Stimulated activated CD4-positive, alpha-beta T cell treated with anti-CD3 and anti-CD28 coated beads, TNF-alpha, amount 100 ng/mL, for 1 hour (primary cell): ENCODE results near the gene HAL.

ENCODE experiments used
- DNase-seq, 3 donors: peaks; one replicate each; pipeline ENCODE4 v3.0.0-alpha.2; 2020; ENCODE audit warnings: low read depth in 3 of 3, low spot score in 1 of 3

HAL gene

GRCh38 chr12:96014943-96015599, 18.9 kb upstream of the HAL start:
- no peak for DNase-seq

DNA sequence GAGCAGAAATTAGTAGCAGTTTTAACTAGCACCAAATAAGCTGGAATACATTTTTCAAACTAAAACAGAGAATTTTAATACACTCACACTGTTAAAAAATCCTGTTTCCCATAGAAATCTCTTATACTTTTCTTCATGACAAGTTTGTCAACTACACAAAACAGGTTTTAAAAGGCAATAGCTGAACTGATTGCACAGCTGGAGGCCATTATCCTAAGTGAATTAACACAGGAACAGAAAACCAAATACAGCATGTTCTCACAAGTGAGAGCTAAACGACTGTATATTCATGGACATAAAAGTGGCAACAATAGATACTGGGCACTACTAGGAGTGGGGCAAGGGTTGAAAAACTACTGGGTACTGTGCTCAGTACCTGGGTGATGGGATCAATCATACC, 11.6 kb upstream of the HAL start:
- no peak for DNase-seq

DNA sequence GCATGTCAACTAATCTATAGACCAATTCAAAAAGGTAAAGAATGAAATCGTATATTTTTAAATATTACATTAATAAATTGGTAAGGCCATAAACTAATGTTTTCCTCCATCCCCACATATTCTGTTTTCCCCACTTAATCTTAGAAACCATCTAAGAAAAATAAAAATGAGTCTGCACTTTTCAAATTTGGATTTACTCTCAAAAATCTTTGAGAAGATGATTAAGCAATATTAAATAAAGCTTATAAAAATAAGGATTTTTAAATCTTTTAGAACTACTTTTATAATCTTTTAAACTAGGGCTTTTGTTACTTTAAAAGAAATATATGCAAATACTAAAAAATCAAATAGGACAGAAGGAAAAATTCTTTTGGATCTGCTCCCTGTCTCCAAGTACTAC, 10.6 kb upstream of the HAL start:
- DNase-seq: no peak

DNA sequence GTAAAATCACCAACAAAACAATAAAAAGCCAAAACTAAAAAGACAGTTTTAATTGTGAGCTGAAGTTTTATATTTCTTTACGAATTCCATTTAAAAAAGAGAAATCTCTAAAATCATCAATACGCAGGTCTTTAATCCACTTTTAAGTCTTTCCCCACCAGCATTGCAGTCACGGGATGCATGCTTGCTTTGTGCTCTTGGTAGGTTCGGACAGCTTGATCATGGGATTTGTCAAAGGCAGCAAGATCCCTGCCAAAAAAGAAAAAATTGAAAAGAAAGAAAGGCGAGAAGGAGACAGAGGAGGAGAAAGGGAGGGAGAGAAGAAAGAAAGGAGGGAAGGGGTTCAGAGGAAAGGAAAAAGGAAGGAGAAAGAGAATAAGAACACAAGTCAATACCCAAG, 4.7 kb upstream of the HAL start:
- DNase-seq: no peak

GRCh38 chr12:95999484-95999883, 3.3 kb upstream of the HAL start:
- DNase-seq: no peak

GRCh38 chr12:95998611-95999286, 2.6 kb upstream of the HAL start:
- DNase-seq: peak; percentile 3 to 4 (median 4)

- no peak for DNase-seq
Observed at GRCh38 chr12:95997911-95998510, 1.9 kb upstream of the HAL start.

- no peak for DNase-seq
Observed at GRCh38 chr12:95997276-95997675, 1.1 kb upstream of the HAL start.

GRCh38 chr12:95995238-95996031, 709 bp downstream of the HAL start:
- DNase-seq: no peak

DNA sequence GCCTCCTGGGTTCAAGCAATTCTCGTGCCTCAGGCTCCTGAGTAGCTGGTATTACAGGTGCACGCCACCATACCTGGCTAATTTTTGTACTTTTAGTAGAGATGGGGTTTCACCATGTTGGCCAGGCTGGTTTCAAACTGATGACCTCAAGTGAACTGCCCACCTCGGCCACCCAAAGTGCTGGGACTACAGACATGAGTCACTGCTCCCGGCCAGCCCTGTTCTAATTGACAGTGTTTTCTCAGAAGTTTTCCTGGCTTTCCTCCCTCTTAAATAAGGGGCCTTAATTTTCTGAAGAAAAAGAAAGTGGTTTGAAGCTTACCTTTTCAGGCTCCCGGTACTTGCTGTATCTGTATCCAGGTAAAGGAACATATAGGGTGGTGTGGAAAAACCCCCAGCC, 1.7 kb downstream of the HAL start:
- no peak for DNase-seq

DNA sequence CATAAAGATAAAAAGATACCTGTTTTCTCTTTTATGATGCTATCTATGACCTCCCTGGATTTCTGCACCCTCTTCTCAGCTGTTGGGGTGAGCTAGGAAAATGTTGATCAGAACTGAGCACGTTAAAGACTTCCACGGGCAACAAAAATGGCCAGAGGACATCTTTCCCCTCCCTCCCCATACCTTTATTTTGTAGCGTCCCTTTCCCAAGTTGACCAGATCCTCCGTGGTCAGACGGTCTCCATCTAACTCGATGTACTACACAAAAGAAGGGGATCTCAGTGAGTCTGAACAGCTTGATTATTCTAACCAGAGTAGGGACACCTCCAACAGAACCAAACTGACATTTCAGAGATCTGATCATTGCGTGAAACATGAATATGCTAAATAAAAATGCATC, 2.2 kb downstream of the HAL start:
- no peak for DNase-seq

GRCh38 chr12:95990136-95990535, 6.0 kb downstream of the HAL start:
- DNase-seq: no peak

- DNase-seq: no peak
Observed at GRCh38 chr12:95989504-95990123, 6.5 kb downstream of the HAL start.

GRCh38 chr12:95988506-95989275, 7.5 kb downstream of the HAL start:
- DNase-seq: no peak

- DNase-seq: no peak
Observed at GRCh38 chr12:95986635-95987570, 9.2 kb downstream of the HAL start.

DNA sequence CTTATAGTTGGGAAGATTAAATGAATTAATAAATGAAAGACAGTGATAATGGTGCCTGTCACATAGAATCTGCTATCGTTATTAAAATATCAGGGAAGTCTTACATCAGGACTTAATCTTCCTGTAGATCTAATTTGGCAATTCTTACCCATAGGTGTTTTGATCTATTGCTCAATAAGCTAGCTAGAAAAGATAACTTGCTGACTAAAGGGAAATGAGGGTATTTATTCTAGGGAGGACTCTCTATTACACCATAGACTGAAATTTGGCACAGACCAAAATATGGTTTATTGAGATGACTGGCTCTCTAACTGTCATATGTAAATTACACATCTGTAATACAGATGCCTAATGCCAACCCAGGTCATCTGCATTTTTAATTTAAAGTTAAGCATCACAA, 11.5 kb downstream of the HAL start:
- no peak for DNase-seq

DNA sequence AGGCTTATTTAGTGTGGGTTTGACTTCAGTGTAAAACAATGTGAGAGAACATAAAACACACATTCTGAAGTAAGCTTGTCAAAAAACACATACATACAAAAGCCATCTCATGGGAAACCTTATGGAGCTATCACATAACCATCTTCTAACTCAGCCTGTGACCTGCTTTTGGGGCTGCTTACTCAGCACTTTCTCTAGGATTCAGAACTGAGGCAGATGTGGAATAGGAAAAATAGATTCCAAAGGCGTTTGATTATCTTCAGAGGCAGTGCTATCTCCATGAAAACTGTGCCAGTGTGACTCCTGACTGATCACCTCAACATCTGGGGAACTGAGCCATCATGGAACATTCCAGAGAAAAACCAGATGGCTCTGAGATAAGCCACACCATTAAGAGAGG, 13.5 kb downstream of the HAL start:
- DNase-seq: no peak

GRCh38 chr12:95980437-95980836, 15.7 kb downstream of the HAL start:
- no peak for DNase-seq

DNA sequence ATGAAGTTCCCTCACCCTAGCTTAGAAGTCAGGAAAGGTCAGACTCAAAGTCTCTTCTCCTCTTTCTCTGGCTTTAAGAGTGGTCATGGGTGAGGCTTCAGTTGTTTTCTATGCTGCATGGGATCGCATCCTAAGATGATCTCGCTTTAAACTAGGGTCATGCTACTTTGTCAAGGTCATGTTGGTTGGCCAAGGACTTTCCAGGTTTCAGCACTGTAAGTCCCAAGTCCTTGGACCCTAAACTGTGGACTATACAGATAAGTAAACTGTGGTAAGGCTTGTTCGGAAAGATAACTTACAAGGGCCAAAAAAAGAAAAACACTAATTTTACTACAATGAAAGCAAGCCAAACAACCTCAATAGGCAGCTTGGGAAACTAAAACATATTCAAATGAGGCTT, 17.4 kb downstream of the HAL start:
- no peak for DNase-seq

- DNase-seq: no peak
Observed at GRCh38 chr12:95978351-95978750, 17.8 kb downstream of the HAL start.
